Uterine smooth muscle cell (primary cell): ENCODE results near the gene MADD. TPM values are rescaled to one million over a fixed set of nuclear protein-coding genes. Genes with fewer than 3 reads are reported as not detected.

Experiments used
- total RNA-seq: library from RNA; depleted of rRNA; stranded (reverse); fragments of >200 nt; gene quantifications from 2 replicates; pipeline ENCODE4 v1.2.3, GENCODE V29; 2014

Gene MADD
- 17.5 and 22.0 TPM in 2 replicates for total RNA-seq

GRCh38 chr11:47269829-47270305 is at the start of gene MADD:
MADD (plus strand) TSS chr11:47270133.

GRCh38 chr11:47248664-47249377 is 21.1 kb upstream of the MADD start, which contains the start of gene ACP2:
ACP2 (minus strand) TSS chr11:47248814; CDS start chr11:47248789, 25 bp downstream.

GRCh38 chr11:47257517-47258316 is 12.2 kb upstream of the MADD start, which contains the start of gene NR1H3:
NR1H3 (plus strand) TSS chr11:47257996; CDS start chr11:47259217, 1,221 bp downstream.

GRCh38 chr11:47352556-47352955 is 82.6 kb downstream of the MADD start, which contains the start of gene MYBPC3:
MYBPC3 (minus strand) TSS chr11:47352702; CDS start chr11:47352647, 55 bp downstream.

GRCh38 chr11:47378010-47378835 is 108.3 kb downstream of the MADD start, which contains the start of gene SPI1:
SPI1 (minus strand) TSS chr11:47378547; CDS start chr11:47378353, 194 bp downstream.

Other genes starting within 250 kb of the MADD start
- gene ARFGAP2, start 93.3 kb upstream of the MADD start, total RNA-seq: 134 and 175 TPM in 2 replicates
- 29.7 and 30.7 TPM in 2 replicates for gene PACSIN3, start 83.7 kb upstream of the MADD start, total RNA-seq
- 37.1 and 38.3 TPM in 2 replicates for gene DDB2, start 55.2 kb upstream of the MADD start, total RNA-seq
- 24.1 and 24.5 TPM in 2 replicates for gene ACP2, start 21.3 kb upstream of the MADD start, total RNA-seq
- 13.4 and 13.7 TPM in 2 replicates for gene NR1H3, start 12.1 kb upstream of the MADD start, total RNA-seq
- not detected in 2 replicates for gene MYBPC3, start 82.6 kb downstream of the MADD start, total RNA-seq
- gene SPI1, start 108.4 kb downstream of the MADD start, total RNA-seq: not detected in 2 replicates
- 58.9 and 70.6 TPM in 2 replicates for gene SLC39A13, start 138.5 kb downstream of the MADD start, total RNA-seq
- 149 and 340 TPM in 2 replicates for gene PSMC3, start 156.3 kb downstream of the MADD start, total RNA-seq
- gene RAPSN, start 179.0 kb downstream of the MADD start, total RNA-seq: not detected in 2 replicates